Mesothelial cell of epicardium (in vitro differentiated cells): ENCODE data around the gene MFGE8. TPM values are rescaled to one million over a fixed set of nuclear protein-coding genes. Genes with fewer than 3 reads are reported as not detected.

Experiments
- DNase-seq, 2 experiments: peaks; one replicate each; pipeline ENCODE4 v3.0.0; 2021; ENCODE audit warnings: low spot score in 2 of 2; ENCODE audit not compliant: unreplicated experiment in 2 of 2
- H3K27ac Mint-ChIP-seq: 2 replicates; pipeline ENCODE4 v1.8.0; 2021; ENCODE audit warnings: mixed read lengths
- H3K27me3 Mint-ChIP-seq: 2 replicates; pipeline ENCODE4 v1.8.0; 2021; ENCODE audit warnings: low read depth, mixed read lengths
- H3K36me3 Mint-ChIP-seq: 2 replicates; pipeline ENCODE4 v1.8.0; 2021; ENCODE audit warnings: mixed read lengths
- H3K4me1 Mint-ChIP-seq: 2 replicates; pipeline ENCODE4 v1.8.0; 2021; ENCODE audit warnings: mixed read lengths
- H3K4me3 Mint-ChIP-seq: 2 replicates; pipeline ENCODE4 v1.8.0; 2021; ENCODE audit warnings: mild to moderate bottlenecking, moderate library complexity, mixed read lengths
- H3K9me3 Mint-ChIP-seq: 2 replicates; pipeline ENCODE4 v1.8.0; 2021; ENCODE audit warnings: mixed read lengths
- total RNA-seq: library from RNA; stranded (reverse); gene quantifications from 3 replicates; pipeline ENCODE4 v1.2.1, GENCODE V29; 2021
- TF ChIP-seq, protein P1 (sequence below): fragments of 200-600 bp; sonication (generic); IDR thresholded peaks from one replicate; pipeline ENCODE4 v1.5.0; 2021; ENCODE audit warnings: antibody characterized with exemption; ENCODE audit not compliant: unreplicated experiment

Gene MFGE8
- 176 to 182 TPM (median 181 TPM) in 3 replicates for total RNA-seq

DNA sequence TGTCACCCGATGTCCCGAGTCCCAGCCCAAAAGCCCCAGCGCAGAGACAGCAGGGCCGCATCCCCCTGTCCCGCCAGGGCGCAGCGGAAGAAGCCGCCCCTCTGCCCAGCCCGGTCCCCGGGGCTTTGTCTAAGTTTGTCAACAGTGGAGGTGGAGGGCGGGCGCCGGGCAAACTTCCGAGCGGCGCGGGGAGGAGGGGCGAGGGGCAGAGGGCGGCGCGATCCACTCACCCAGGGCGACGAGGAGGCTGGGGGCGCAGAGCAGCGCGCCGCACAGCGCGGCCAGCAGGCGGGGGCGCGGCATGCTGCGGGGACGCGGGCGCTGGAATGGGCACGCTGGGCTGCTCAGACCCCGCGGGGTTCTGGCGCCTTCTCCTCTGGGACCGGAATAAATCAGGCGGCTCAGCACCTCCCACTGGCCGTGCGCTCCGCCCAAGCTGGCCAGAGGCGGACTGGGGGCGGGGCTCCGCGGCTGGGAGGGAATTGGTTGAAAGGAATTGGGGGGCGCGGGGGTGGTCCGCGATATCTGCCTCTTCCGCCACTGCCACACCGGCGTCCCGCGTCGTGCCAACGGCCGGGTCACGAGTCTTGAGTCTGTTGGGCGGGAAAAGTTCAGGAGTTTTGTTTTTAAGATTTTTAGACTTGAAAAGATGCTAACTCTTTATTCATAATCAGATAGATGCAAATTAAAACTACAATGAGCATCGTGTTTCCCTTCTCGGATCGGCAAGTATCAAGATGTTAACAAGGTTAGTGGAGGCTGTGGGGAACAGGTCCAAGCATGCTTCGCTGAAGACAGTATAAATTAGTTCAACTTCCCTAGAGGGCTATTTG lies at the start of gene MFGE8:
Gene MFGE8 (minus strand): TSS at position 363 of the 833 bp plus-strand sequence. CDS start 60 bp downstream, at position 303.
- TF ChIP-seq, protein P1, sequence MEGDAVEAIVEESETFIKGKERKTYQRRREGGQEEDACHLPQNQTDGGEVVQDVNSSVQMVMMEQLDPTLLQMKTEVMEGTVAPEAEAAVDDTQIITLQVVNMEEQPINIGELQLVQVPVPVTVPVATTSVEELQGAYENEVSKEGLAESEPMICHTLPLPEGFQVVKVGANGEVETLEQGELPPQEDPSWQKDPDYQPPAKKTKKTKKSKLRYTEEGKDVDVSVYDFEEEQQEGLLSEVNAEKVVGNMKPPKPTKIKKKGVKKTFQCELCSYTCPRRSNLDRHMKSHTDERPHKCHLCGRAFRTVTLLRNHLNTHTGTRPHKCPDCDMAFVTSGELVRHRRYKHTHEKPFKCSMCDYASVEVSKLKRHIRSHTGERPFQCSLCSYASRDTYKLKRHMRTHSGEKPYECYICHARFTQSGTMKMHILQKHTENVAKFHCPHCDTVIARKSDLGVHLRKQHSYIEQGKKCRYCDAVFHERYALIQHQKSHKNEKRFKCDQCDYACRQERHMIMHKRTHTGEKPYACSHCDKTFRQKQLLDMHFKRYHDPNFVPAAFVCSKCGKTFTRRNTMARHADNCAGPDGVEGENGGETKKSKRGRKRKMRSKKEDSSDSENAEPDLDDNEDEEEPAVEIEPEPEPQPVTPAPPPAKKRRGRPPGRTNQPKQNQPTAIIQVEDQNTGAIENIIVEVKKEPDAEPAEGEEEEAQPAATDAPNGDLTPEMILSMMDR = no peak
- Mint-ChIP-seq H3K27me3 (no peaks in the 10 kb centered on the region), H3K9me3 (no peaks in the 10 kb centered on the region), H3K27ac (peak within 1 kb of the TSS; percentile 84), H3K4me1 (peaks cover 32% of the 10 kb centered on the region), H3K4me3 (peak within 1 kb of the TSS; percentile 88), H3K36me3 (peaks cover 13% of the 10 kb centered on the region)
- peak; percentile 57 to 78 for DNase-seq

- Mint-ChIP-seq H3K36me3 (no peaks in the 10 kb centered on the region), H3K4me1 (no peaks in the 10 kb centered on the region), H3K4me3 (no peak overlapping the region), H3K27me3 (peaks cover 3% of the 10 kb centered on the region), H3K9me3 (peaks cover 17% of the 10 kb centered on the region), H3K27ac (no peak overlapping the region)
- TF ChIP-seq, protein P1 = no peak
- DNase-seq = no peak
Observed at GRCh38 chr15:88959445-88959844, 46.3 kb upstream of the MFGE8 start.

- Mint-ChIP-seq H3K4me3 (no peak overlapping the region), H3K9me3 (no peaks in the 10 kb centered on the region), H3K36me3 (no peaks in the 10 kb centered on the region), H3K27ac (no peak overlapping the region), H3K27me3 (peaks cover 3% of the 10 kb centered on the region), H3K4me1 (no peaks in the 10 kb centered on the region)
- TF ChIP-seq, protein P1 = no peak
- no peak for DNase-seq
Observed at GRCh38 chr15:88956906-88957305, 43.7 kb upstream of the MFGE8 start.

GRCh38 chr15:88956263-88956662 lies 43.1 kb upstream of the MFGE8 start:
- Mint-ChIP-seq H3K9me3 (peaks cover 4% of the 10 kb centered on the region), H3K27ac (no peak overlapping the region), H3K4me1 (no peaks in the 10 kb centered on the region), H3K27me3 (peaks cover 3% of the 10 kb centered on the region), H3K4me3 (no peak overlapping the region), H3K36me3 (no peaks in the 10 kb centered on the region)
- DNase-seq = no peak
- TF ChIP-seq, protein P1 = no peak

DNA sequence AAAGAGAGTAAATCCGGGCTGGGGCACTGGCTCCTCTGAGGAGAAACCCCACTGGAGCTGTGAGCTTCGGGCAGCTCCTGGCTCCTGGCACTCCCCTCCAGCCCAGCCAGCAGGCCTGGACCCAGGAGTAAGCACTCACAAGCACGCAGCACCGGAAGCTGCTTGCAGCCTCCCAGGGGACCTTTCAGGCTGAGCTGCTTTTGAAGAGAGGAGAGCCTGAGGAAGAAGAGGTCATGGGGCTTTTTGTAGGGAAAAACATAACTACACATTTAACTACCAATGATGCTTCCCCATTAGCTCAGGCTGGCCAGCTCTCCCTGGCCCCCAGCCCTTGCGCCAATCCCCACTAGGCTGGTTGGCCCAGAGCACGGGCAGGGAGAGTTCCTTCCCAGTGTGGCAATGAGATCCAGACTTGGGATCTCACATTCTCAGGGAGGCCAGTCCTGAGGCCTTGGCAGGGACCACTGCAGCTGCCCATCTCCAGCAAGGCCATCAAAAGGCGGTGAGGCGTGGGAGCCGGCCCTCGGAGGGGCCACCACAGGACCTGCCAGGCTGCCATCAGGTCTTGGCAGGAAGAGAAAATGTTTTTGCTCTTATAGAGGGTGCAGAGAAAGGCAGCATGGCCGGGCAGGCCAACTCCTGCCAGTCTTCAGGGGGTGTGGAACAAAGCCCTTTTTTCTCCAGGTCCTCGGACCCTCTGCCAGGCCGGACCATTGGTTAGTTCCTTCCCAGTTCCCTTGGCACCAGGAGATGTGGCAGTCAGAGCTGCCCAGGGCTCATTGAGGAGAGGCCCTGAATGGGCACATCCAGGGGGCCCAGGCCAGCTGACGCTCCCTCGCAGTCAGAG lies 41.5 kb upstream of the MFGE8 start:
- Mint-ChIP-seq H3K36me3 (no peaks in the 10 kb centered on the region), H3K27me3 (peaks cover 1% of the 10 kb centered on the region), H3K9me3 (peaks cover 4% of the 10 kb centered on the region), H3K4me1 (no peaks in the 10 kb centered on the region), H3K27ac (no peak overlapping the region), H3K4me3 (no peak overlapping the region)
- TF ChIP-seq, protein P1 = no peak
- DNase-seq = no peak
